Right lobe of liver (tissue), 6 donors: ENCODE data around the gene TRIM63. TPM values are rescaled to one million over a fixed set of nuclear protein-coding genes. Genes with fewer than 3 reads are reported as not detected.

Source experiments
- ATAC-seq, 4 donors: fragments of 200-7000 bp; cut with Tn5 transposase; one replicate each; pipeline ENCODE4 v1.9.1; 2020; ENCODE audit warnings: mild to moderate bottlenecking in 4 of 4, moderate library complexity in 4 of 4
- DNase-seq, 3 donors: peaks; one replicate each; pipeline ENCODE4 v3.0.0-alpha.2; 2020
- H3K27ac ChIP-seq, 3 donors: fragments of 200-600 bp; one replicate each; pipeline ENCODE4 v1.8.0; 2022
- H3K27me3 ChIP-seq, 2 donors: fragments of 200-600 bp; one replicate each; pipeline ENCODE4 v1.8.0; 2022
- H3K36me3 ChIP-seq, 4 donors: fragments of 200-600 bp; sonication (generic) in 1 of 4; one replicate each; pipeline versions ENCODE4 v1.5.1 to v1.8.0; 2017 to 2022; ENCODE audit warnings: control low read depth in 1 of 4
- H3K4me1 ChIP-seq, 4 donors: fragments of 200-600 bp; sonication (generic) in 1 of 4; one replicate each; pipeline versions ENCODE4 v1.5.1 to v1.8.0; 2017 to 2022; ENCODE audit warnings: control low read depth in 1 of 4
- H3K4me3 ChIP-seq, 3 donors: fragments of 200-600 bp; one replicate each; pipeline ENCODE4 v1.8.0; 2022
- H3K9me3 ChIP-seq, 4 donors: fragments of 200-600 bp; sonication (generic) in 1 of 4; one replicate each; pipeline versions ENCODE4 v1.5.1 to v1.8.0; 2017 to 2022; ENCODE audit warnings: control low read depth in 1 of 4
- POLR2A ChIP-seq: fragments of 450-650 bp; IDR thresholded peaks from one replicate; pipeline ENCODE4 v1.6.1; 2017; ENCODE audit warnings: antibody characterized with exemption, mild to moderate bottlenecking
- WGBS: methylation state at CpG from one replicate; pipeline ENCODE4 v1.1.6; 2018; ENCODE audit warnings: low coverage, low lambda C conversion rate; ENCODE audit not compliant: insufficient coverage; ENCODE audit errors: missing lambda C conversion rate; 5-methylcytosine and 5-hydroxymethylcytosine counted together
- intact Hi-C, 2 donors: fragments of 100-400 bp; cut with DNase I; formaldehyde crosslinking; loops; one replicate each; pipeline versions ENCODE4 v1.11.2 to v1.14.1; 2022
- total RNA-seq, 6 experiments: library from RNA; depleted of rRNA in 2 of 6; stranded (reverse); fragments of >200 nt in 2 of 6; fragmentation: NEBNext Ultra II Directional in 3 of 6; extraction: Animal tissue kit (Norgen Biotek cat#: 25700) in 3 of 6; gene quantifications; one replicate each; pipeline versions ENCODE4 v1.1.0 to v1.2.4, GENCODE V29; 2016 to 2023
- TF ChIP-seq, protein P1 (sequence below), 4 donors: fragments of 200-600 bp in 3 of 4; fragments of 450-650 bp in 1 of 4; IDR thresholded peaks; one replicate each; pipeline versions ENCODE4 v1.5.1 to v1.8.0; 2016 to 2022; ENCODE audit warnings: antibody characterized with exemption in 4 of 4, mild to moderate bottlenecking in 2 of 4
- donor health status: DM: no; HTN: yes; CAD: no.
- donor health status: DM: no; HTN: no; CAD: no.
- donor health status: DM: no; HTN: no; CAD: no.
- donor health status: DM: no; HTN: yes; CAD: no.
- donor health status: DM: no; HTN: yes; CAD: no.

Gene TRIM63
- total RNA-seq, 6 experiments from 2014 or later: 0.18 to 3.5 (median 0.49) TPM; not detected in 3

DNA sequence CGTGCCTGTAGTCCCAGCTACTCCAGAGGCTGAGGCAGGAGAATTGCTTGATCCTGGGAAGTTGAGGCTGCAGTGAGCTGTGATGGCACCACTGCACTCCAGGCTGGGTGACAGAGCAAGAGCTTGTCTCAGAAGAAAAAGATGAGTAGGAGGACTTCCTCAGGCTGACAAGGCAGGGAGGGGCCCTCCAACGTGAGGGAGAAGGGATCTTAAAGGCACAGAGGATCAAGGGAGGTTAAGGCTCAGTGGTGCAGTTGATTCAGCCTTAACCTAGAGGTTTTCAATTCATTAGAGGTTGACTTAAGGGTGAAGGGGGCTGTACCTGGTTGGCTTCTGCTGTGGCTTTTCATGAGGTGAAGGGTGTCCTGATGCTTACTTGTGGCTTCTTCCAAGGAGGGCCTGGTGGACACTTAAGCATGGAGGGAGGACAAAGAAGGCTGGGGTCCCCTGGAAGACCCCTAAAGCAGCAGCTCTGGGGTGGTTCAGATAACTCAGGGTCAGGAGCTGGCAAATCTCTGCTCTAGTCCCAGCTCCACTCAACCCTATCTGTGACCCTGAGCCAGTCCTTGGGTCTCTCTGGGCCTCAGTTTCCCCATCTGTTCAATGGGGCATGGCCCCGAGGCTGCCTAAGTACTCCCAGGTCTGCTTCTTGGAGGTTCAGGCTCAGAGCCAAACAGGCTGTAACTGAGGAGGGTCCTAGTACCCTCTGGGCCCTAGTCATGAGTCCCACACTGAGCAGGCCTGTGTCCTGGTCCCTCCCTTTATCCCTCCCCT lies 39.5 kb downstream of the TRIM63 start:
- no peak for DNase-seq
- Histone ChIP-seq H3K4me3 (no peak overlapping the region), H3K27ac (no peak overlapping the region), H3K36me3 (no peaks in the 10 kb centered on the region), H3K9me3 (no peaks in the 10 kb centered on the region), H3K4me1 (no peaks in the 10 kb centered on the region), H3K27me3 (no peaks in the 10 kb centered on the region)
- TF ChIP-seq, protein P1, sequence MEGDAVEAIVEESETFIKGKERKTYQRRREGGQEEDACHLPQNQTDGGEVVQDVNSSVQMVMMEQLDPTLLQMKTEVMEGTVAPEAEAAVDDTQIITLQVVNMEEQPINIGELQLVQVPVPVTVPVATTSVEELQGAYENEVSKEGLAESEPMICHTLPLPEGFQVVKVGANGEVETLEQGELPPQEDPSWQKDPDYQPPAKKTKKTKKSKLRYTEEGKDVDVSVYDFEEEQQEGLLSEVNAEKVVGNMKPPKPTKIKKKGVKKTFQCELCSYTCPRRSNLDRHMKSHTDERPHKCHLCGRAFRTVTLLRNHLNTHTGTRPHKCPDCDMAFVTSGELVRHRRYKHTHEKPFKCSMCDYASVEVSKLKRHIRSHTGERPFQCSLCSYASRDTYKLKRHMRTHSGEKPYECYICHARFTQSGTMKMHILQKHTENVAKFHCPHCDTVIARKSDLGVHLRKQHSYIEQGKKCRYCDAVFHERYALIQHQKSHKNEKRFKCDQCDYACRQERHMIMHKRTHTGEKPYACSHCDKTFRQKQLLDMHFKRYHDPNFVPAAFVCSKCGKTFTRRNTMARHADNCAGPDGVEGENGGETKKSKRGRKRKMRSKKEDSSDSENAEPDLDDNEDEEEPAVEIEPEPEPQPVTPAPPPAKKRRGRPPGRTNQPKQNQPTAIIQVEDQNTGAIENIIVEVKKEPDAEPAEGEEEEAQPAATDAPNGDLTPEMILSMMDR (IDR thresholded peaks at IDR 0.05): no peak
- no peak for TF ChIP-seq POLR2A
- intact Hi-C loops: no loop called here
- ATAC-seq: no peak
- WGBS: 19% methylated on average over 2 of the region's 3 CpGs

DNA sequence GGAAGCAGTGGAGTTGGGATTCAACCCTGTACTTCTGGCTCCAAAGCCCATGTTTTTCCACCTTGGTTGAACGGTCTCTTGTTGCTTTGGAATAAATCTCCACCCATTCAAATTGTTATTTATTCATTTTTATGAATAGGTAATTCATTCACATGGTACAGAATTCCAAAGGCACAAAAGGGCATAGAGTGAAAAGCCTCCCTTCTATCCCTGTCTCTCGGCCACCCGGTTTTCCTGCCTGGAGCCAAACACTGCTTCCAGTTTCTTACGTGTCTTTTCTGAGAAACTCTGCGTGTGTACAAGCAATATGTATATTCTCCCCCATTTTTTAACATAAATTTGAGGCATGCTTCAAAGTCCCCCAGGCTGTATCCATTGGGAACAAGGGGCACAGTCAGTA lies 41.9 kb downstream of the TRIM63 start:
- no peak for TF ChIP-seq POLR2A
- TF ChIP-seq, protein P1 (IDR thresholded peaks at IDR 0.05): no peak
- Histone ChIP-seq H3K36me3 (no peaks in the 10 kb centered on the region), H3K9me3 (no peaks in the 10 kb centered on the region), H3K4me1 (no peaks in the 10 kb centered on the region), H3K27ac (no peak overlapping the region), H3K27me3 (no peaks in the 10 kb centered on the region), H3K4me3 (no peak overlapping the region)
- intact Hi-C loops: no loop called here
- no peak for ATAC-seq
- 88% methylated on average over 5 of the region's 5 CpGs for WGBS
- DNase-seq: no peak

DNA sequence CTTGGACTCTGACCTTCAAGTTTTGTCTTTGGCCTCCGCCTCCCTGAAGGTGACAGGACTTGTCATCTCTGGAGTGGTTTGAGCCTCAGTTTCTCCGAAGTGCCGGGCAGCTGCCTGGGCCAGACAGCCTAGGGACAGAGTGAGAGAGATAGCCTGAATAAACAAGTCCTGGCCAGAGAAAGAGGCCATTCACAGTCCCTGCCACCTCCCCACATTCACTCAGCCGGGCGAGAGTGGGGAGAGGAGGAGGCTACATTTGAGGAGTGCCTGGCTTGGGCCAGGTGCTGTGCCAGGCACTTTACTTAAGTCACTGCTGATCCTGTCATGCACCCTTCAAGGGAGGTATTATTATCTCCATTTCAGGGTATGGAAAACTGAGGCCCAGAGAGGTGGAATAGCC lies 42.4 kb downstream of the TRIM63 start:
- 40% methylated on average over 3 of the region's 5 CpGs for WGBS
- H3K4me1 ChIP-seq: no peaks in the 10 kb centered on the region
- H3K27ac ChIP-seq: no peak overlapping the region
- intact Hi-C loops: no loop called here
- ATAC-seq (no peak), DNase-seq (no peak)
- no peak overlapping the region for H3K4me3 ChIP-seq
- H3K9me3 ChIP-seq: no peaks in the 10 kb centered on the region
- H3K27me3 ChIP-seq: no peaks in the 10 kb centered on the region
- TF ChIP-seq POLR2A: no peak
- TF ChIP-seq, protein P1 (IDR thresholded peaks at IDR 0.05): no peak
- H3K36me3 ChIP-seq: no peaks in the 10 kb centered on the region

DNA sequence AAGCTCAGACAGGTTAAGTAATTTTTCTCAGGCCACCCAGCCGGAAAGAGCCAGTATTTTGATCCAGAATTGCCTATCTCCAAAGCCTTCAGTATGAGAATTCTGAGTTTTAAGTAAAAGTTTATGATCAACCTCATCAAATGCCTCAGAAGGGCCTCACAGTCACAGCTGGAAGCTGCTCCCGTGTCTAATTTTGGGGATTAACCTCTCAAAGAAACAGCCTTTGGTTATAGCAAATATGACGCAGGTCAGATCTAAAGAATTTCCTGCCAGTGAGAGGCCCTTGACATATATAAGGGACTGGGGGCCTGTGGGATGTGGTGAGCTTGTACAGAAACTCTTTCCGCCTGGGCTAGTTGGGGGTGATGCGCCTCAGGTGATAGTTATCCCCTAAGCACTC lies 43.6 kb downstream of the TRIM63 start:
- Histone ChIP-seq H3K4me3 (no peak overlapping the region), H3K27me3 (no peaks in the 10 kb centered on the region), H3K4me1 (no peaks in the 10 kb centered on the region), H3K27ac (no peak overlapping the region), H3K36me3 (no peaks in the 10 kb centered on the region), H3K9me3 (no peaks in the 10 kb centered on the region)
- intact Hi-C loops: no loop called here
- no peak for ATAC-seq
- TF ChIP-seq, protein P1 (IDR thresholded peaks at IDR 0.05): no peak
- no peak for TF ChIP-seq POLR2A
- WGBS: 83% methylated on average over 3 of the region's 5 CpGs
- no peak for DNase-seq
